ENCODE results near the gene LIPC.
"Not testable (repeated sequence)": the region's sequence is repeated elsewhere in the genome, so short reads cannot be mapped to it uniquely, and the experiment has no call there.

Gene LIPC

DNA sequence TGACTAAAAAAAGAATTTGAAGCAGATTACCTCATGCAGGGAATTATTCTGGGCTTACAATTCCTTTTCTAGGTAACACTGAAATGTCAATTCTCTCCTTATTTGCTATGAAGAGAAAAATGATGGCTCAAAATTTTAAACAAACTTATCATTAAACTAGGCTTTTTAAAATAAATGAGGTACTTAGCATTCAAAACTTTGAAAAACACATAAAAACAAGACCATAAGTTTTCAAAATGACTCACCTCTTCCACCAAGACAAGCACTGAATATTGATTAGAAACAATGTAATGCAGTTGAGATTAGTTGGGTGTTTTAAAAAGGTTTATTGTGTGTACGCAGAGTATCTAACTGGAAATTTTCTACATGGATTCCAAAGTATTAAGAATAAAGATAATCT is 163.1 kb downstream of the LIPC start:
- no peak for DNase-seq (ENCODE audit: extremely low read depth, low read depth)
- TF ChIP-seq, protein P1, sequence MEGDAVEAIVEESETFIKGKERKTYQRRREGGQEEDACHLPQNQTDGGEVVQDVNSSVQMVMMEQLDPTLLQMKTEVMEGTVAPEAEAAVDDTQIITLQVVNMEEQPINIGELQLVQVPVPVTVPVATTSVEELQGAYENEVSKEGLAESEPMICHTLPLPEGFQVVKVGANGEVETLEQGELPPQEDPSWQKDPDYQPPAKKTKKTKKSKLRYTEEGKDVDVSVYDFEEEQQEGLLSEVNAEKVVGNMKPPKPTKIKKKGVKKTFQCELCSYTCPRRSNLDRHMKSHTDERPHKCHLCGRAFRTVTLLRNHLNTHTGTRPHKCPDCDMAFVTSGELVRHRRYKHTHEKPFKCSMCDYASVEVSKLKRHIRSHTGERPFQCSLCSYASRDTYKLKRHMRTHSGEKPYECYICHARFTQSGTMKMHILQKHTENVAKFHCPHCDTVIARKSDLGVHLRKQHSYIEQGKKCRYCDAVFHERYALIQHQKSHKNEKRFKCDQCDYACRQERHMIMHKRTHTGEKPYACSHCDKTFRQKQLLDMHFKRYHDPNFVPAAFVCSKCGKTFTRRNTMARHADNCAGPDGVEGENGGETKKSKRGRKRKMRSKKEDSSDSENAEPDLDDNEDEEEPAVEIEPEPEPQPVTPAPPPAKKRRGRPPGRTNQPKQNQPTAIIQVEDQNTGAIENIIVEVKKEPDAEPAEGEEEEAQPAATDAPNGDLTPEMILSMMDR (IDR thresholded peaks at IDR 0.05; ENCODE audit: low read depth, low read length): no peak

DNA sequence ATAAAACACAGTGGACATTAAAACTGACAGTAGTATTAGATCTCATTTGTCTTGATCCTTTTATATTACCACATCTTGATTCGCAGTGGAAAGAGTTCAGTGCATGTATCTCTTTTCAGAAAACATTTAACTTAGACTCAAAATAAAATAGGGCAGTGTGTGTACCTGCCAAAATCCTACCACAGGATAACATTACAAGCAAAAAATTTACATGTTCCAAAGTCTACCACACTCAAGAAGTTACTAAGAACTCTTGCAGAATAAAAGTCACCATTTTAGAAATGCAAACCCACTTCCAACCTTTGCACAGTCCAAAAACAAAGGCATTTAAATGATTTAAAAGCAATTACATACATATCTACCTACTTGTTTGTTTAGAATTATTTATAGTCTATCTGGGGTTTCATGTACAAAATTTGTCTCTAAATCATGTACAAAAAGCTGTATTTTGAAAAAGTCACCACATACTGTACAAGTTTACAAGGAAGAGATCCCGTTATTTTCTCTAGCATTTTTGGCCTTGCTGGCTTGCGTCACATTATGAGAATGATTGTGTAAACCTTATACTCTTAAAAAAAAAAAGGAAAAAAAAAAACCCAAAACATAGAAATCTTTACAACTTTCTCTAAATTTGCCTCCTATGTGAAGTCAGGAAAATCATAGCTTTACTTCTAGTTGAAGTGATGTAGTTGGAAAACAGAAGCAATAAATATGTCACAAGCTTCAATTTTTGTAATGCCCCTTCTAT is 163.9 kb downstream of the LIPC start:
- TF ChIP-seq, protein P1 (IDR thresholded peaks at IDR 0.05; ENCODE audit: low read depth, low read length): no peak
- DNase-seq (ENCODE audit: extremely low read depth, low read depth): no peak

DNA sequence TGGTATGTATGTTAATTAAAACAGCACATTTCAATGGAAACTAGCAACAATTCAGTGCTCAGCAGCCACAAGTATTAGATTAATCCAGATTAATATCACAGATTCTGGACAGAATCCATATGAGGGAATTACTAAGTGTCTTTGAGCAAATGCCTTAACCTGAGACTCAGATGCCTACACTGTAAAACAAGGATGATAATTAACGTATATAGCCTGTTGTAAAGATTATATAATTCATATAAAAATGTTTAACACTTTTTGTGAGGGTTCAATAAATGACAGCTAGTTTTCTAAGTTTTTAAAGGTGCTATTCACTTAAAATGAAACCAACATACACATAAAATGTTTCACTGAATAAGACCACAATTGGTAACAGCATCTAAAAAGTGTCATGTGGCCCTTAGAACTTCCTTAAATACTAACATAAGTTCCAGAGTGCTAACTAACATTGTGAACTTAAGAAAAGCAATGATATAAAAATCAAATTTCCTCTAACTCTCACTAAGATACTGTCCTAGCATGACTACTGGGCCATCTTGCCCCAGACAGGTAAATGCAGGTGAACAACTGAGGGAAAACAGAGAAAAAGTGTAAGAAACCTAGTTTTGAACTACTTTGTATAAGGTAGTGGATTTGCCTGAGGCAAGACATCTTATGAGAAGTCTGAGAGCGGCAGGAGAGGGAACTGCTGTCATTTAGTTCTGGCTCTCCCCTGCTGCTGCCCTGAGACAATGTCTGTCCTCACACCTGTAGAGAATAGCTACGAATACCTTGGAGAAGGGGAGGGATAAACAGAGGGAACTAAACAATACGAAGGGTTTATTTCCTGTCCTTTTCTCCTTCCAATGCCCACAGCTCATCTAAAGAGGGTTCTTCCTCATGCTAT is 166.4 kb downstream of the LIPC start:
- DNase-seq (ENCODE audit: extremely low read depth, low read depth): no peak
- TF ChIP-seq, protein P1 (IDR thresholded peaks at IDR 0.05; ENCODE audit: low read depth, low read length): no peak

GRCh38 chr15:58598829-58599210 is 167.0 kb downstream of the LIPC start:
- no peak for DNase-seq (ENCODE audit: extremely low read depth, low read depth)
- TF ChIP-seq, protein P1 (IDR thresholded peaks at IDR 0.05; ENCODE audit: low read depth, low read length): no peak

DNA sequence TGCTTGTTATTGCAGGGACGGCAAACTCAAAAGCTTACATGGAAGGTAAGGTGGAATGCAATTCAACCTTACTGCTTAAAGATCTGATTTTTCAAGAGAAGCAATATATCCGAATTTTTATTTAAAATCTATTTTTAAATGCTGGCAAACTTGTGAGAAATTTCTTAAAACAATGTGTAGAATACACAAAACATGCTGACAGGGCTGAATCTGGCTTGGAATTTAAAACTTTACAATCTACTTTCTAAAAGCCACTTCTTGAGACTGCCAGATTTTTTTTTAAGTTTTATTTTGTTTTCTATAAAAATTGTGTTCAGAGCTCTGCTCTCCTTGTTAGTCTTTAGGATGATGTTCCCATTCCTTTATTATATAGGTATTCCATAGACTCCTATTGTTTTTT is 171.0 kb downstream of the LIPC start:
- TF ChIP-seq, protein P1 (IDR thresholded peaks at IDR 0.05; ENCODE audit: low read depth, low read length): no peak
- DNase-seq (ENCODE audit: extremely low read depth, low read depth): no peak

DNA sequence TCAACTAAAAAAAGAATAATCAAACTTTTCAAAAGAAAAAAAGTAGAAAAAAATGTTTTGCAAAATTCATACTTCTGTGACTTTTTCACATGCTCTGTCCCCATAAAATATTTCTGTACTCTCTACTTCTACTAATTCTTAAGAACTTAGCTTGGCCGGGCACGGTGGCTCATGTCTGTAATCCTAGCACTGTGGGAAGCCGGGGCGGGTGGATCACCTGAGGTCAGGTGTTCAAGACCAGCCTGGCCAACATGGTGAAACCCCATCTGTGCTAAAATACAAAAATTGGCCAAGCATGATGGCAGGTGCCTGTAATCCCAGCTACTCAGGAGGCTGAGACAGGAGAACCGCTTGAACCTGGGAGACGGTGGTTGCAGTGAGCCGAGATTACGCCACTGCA is 172.1 kb downstream of the LIPC start:
- not testable (repeated sequence) for DNase-seq (ENCODE audit: extremely low read depth, low read depth)

DNA sequence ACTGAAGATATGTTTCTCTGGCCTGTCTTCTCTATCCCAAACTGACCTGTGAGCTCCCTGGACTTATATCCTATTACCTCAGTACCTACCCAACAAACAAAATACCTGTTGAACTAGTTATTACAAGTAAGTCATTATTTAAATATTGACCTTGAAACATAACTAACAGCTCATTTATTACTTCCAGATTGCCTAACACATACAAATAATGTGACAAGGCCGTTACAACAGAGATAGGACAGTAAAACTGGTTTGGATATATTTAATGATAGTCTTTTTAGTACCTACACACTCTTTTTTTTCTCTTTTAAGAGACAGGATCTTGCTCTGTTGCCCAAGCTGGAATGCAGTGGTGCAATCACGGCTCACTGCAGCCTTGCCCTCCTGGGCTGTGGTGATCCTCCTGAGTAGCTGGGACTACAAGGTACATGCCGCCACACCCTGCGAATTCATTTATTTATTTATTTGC is 172.7 kb downstream of the LIPC start:
- TF ChIP-seq, protein P1 (IDR thresholded peaks at IDR 0.05; ENCODE audit: low read depth, low read length): no peak
- DNase-seq (ENCODE audit: extremely low read depth, low read depth): no peak
